ENCODE measurements around the gene PRM3.

Gene PRM3

DNA sequence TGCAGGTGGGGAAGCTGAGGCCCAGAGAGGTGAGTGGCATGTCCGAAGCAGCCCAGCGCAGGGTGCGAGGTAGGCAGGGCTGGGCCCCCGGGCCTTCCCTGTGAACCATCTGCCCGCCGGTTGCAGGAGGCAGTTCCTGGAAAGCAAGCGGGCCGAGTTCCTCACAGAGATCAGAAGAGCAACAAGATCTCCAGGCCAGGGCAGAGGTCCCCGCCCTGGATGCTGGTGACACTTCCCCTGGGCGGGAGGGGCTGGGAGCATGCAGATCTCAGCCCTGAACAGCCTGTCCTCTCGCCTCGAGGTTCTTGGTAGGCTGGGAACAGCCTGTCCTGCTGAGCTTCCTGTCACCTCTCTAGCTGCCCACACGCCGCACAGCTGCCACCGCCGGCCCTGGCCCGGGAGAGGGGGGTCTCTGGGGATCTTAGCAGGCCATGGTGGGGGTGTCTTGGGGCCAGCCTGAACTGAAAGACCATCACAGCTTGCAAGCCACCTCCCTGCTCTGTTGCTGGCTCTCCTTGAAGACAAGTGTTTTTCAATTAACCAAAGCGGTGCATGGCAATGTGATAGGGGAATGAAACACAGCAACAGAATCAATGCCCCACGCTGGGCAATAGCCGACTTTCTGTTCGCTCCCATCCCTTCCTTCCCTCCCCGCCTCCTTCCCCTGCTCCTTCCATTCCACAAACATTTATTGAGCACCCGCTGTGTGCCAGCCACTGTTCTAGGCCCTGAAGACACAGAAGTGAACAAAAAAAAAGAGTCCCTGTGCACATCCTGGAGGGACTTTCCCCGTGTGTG is 49.1 kb downstream of the PRM3 start:
- DNase-seq: no peak

Data from right kidney (tissue), 1 donor.